Measurements from ENCODE around the gene ALX4.

ALX4 gene

GRCh38 chr11:44324749-44325525 is 15.0 kb upstream of the ALX4 start:
- Histone ChIP-seq H3K4me2 (ENCODE audit: low read length) (no peak overlapping the region), H3K36me3 (replicated peaks; ENCODE audit: low read depth, low read length) (no peaks in the 10 kb centered on the region), H4K20me1 (ENCODE audit: insufficient read depth, low read length) (no peaks in the 10 kb centered on the region; the same call in 1 of the 2 replicates), H3K27me3 (ENCODE audit: low read depth, low read length) (peaks cover 53% of the 10 kb centered on the region), H3K9ac (ENCODE audit: low read length) (no peak overlapping the region), H3K4me1 (ENCODE audit: low read length) (no peaks in the 10 kb centered on the region), H3K27ac (ENCODE audit: low read length) (no peak overlapping the region), H2AFZ (ENCODE audit: low read depth, low read length) (no peak overlapping the region), H3K9me3 (ENCODE audit: insufficient read depth, low read length) (no peaks in the 10 kb centered on the region), H3K79me2 (ENCODE audit: low read length) (no peaks in the 10 kb centered on the region), H3K4me3 (ENCODE audit: low read length) (no peak overlapping the region)
- TF ChIP-seq CTCF (IDR thresholded peaks at IDR 0.05; ENCODE audit: low read depth, low read length) (no peak), EZH2phosphoT487 (IDR thresholded peaks at IDR 0.05; ENCODE audit: low read depth) (no peak)

- TF ChIP-seq CTCF (IDR thresholded peaks at IDR 0.05; ENCODE audit: low read depth, low read length) (no peak), EZH2phosphoT487 (IDR thresholded peaks at IDR 0.05; ENCODE audit: low read depth) (no peak)
- H3K36me3 ChIP-seq (replicated peaks; ENCODE audit: low read depth, low read length) = no peaks in the 10 kb centered on the region
- H3K4me2 ChIP-seq (ENCODE audit: low read length) = no peak overlapping the region
- H3K79me2 ChIP-seq (ENCODE audit: low read length) = no peaks in the 10 kb centered on the region
- H4K20me1 ChIP-seq (ENCODE audit: insufficient read depth, low read length) = no peaks in the 10 kb centered on the region; the same call in 1 of the 2 replicates
- H3K27me3 ChIP-seq (ENCODE audit: low read depth, low read length) = peaks cover 53% of the 10 kb centered on the region
- no peak overlapping the region for H3K9ac ChIP-seq (ENCODE audit: low read length)
- no peaks in the 10 kb centered on the region for H3K9me3 ChIP-seq (ENCODE audit: insufficient read depth, low read length)
- H2AFZ ChIP-seq (ENCODE audit: low read depth, low read length) = no peak overlapping the region
- no peak overlapping the region for H3K4me3 ChIP-seq (ENCODE audit: low read length)
- no peaks in the 10 kb centered on the region for H3K4me1 ChIP-seq (ENCODE audit: low read length)
- H3K27ac ChIP-seq (ENCODE audit: low read length) = no peak overlapping the region
These were observed 14.3 kb upstream of the ALX4 start for GRCh38 chr11:44324222-44324621.

DNA sequence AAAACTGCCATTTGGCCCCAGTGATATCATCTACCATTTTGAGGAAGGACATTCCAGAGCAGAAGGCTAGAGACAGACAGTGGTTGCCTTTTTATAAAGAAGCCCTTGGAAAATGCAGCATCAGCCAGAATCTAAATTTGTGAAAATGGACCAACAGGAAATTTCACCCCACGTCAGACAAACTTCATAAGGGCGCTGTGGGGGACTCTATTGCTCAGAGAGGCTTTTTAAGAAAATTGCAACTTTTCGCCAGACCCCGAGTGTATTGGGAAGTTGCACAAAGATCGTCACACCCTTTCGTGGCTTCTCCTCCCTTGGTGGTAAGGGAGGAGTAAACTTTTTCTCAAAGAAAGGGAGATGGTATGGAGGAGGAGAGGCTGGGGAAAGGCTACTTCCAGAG is 12.3 kb upstream of the ALX4 start:
- no peaks in the 10 kb centered on the region for H3K79me2 ChIP-seq (ENCODE audit: low read length)
- no peak overlapping the region for H2AFZ ChIP-seq (ENCODE audit: low read depth, low read length)
- H3K9ac ChIP-seq (ENCODE audit: low read length) = no peak overlapping the region
- no peaks in the 10 kb centered on the region for H3K36me3 ChIP-seq (replicated peaks; ENCODE audit: low read depth, low read length)
- no peaks in the 10 kb centered on the region for H3K4me1 ChIP-seq (ENCODE audit: low read length)
- no peak overlapping the region for H3K4me3 ChIP-seq (ENCODE audit: low read length)
- TF ChIP-seq EZH2phosphoT487 (IDR thresholded peaks at IDR 0.05; ENCODE audit: low read depth) = no peak
- TF ChIP-seq CTCF (IDR thresholded peaks at IDR 0.05; ENCODE audit: low read depth, low read length) = no peak
- no peaks in the 10 kb centered on the region; the same call in 1 of the 2 replicates for H4K20me1 ChIP-seq (ENCODE audit: insufficient read depth, low read length)
- peaks cover 47% of the 10 kb centered on the region for H3K27me3 ChIP-seq (ENCODE audit: low read depth, low read length)
- no peak overlapping the region for H3K4me2 ChIP-seq (ENCODE audit: low read length)
- no peak overlapping the region for H3K27ac ChIP-seq (ENCODE audit: low read length)
- H3K9me3 ChIP-seq (ENCODE audit: insufficient read depth, low read length) = no peaks in the 10 kb centered on the region

DNA sequence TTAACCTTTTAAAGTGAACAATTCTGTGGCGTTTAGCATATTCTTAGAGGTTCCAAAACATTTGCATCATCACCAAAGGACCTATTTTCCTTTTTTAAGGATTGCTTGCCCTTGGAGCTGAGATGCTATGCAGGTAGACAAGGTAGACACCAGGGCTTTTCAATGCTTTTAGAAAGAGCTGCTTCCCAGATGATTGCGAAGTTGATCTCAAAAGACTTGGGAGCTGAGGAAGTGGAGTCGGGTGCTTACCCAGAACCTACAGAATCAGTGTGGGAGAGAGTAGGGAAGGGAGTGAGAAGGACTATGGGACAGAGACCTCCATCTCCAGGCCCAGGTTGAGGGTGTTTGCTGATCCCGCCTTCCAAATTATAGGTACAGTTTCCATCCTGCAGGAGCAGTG is 11.1 kb upstream of the ALX4 start:
- Histone ChIP-seq H4K20me1 (ENCODE audit: insufficient read depth, low read length) (no peaks in the 10 kb centered on the region; the same call in 1 of the 2 replicates), H3K4me2 (ENCODE audit: low read length) (no peak overlapping the region), H2AFZ (ENCODE audit: low read depth, low read length) (no peak overlapping the region), H3K9ac (ENCODE audit: low read length) (no peak overlapping the region), H3K27ac (ENCODE audit: low read length) (no peak overlapping the region), H3K4me3 (ENCODE audit: low read length) (no peak overlapping the region), H3K9me3 (ENCODE audit: insufficient read depth, low read length) (no peaks in the 10 kb centered on the region), H3K79me2 (ENCODE audit: low read length) (no peaks in the 10 kb centered on the region), H3K4me1 (ENCODE audit: low read length) (no peaks in the 10 kb centered on the region), H3K36me3 (replicated peaks; ENCODE audit: low read depth, low read length) (no peaks in the 10 kb centered on the region), H3K27me3 (ENCODE audit: low read depth, low read length) (peaks cover 47% of the 10 kb centered on the region)
- TF ChIP-seq CTCF (IDR thresholded peaks at IDR 0.05; ENCODE audit: low read depth, low read length) (no peak), EZH2phosphoT487 (IDR thresholded peaks at IDR 0.05; ENCODE audit: low read depth) (no peak)
